Vagina (tissue), 2 donors: Measurements from ENCODE around the gene ANKRD33. TPM values are rescaled to one million over a fixed set of nuclear protein-coding genes. Genes with fewer than 3 reads are reported as not detected.

Experiments
- DNase-seq, 2 donors: peaks; one replicate each; pipeline ENCODE4 v3.0.0-alpha.2; 2017; ENCODE audit errors: extremely low spot score in 2 of 2
- H3K27ac ChIP-seq: fragments of 200-600 bp; sonication (generic); one replicate; pipeline ENCODE4 v1.5.1; 2019
- H3K27me3 ChIP-seq: fragments of 200-600 bp; sonication (generic); one replicate; pipeline ENCODE4 v1.5.1; 2019
- H3K36me3 ChIP-seq, 2 donors: fragments of 200-600 bp; sonication (generic); one replicate each; pipeline ENCODE4 v1.5.1; 2017 to 2019
- H3K4me1 ChIP-seq: fragments of 200-600 bp; sonication (generic); one replicate; pipeline ENCODE4 v1.5.1; 2019
- H3K4me3 ChIP-seq, 2 donors: fragments of 200-600 bp; sonication (generic); 1 replicate in 1 of 2; 2 replicates in 1 of 2; pipeline ENCODE4 v1.5.1; 2016 to 2019
- H3K9me3 ChIP-seq: fragments of 200-600 bp; sonication (generic); one replicate; pipeline ENCODE4 v1.5.1; 2019
- CTCF ChIP-seq, 3 experiments: fragments of 450-650 bp in 2 of 3; fragments of 200-600 bp in 1 of 3; sonication (generic) in 1 of 3; IDR thresholded peaks; one replicate each; pipeline ENCODE4 v1.5.1; 2017 to 2019; ENCODE audit warnings: antibody characterized with exemption in 3 of 3, mild to moderate bottlenecking in 2 of 3, moderate library complexity in 2 of 3
- POLR2A ChIP-seq, 2 donors: fragments of 450-650 bp; IDR thresholded peaks; one replicate each; pipeline ENCODE4 v1.6.1; 2017; ENCODE audit warnings: antibody characterized with exemption in 2 of 2, mild to moderate bottlenecking in 2 of 2, moderate library complexity in 2 of 2
- POLR2AphosphoS5 ChIP-seq, 2 donors: sonication (generic); formaldehyde crosslinking; IDR thresholded peaks; one replicate each; pipeline ENCODE4 v1.9.0; 2017; ENCODE audit warnings: antibody characterized with exemption in 2 of 2, mild to moderate bottlenecking in 2 of 2, low read depth in 1 of 2; ENCODE audit not compliant: insufficient read depth in 1 of 2
- intact Hi-C: fragments of 100-400 bp; cut with DNase I; formaldehyde crosslinking; loops from one replicate; pipeline ENCODE4 v1.15.1; 2023
- total RNA-seq: library from RNA; depleted of rRNA; stranded (reverse); fragments of >200 nt; gene quantifications from one replicate; pipeline ENCODE4 v1.2.3, GENCODE V29; 2016

ANKRD33 gene
- total RNA-seq, 1 donor from 2014 or later, result not detected

- H3K27ac ChIP-seq, result peak overlapping the region; percentile 66
- no peak for TF ChIP-seq POLR2AphosphoS5 (IDR thresholded peaks at IDR 0.05; ENCODE audit: insufficient read depth in 1 of 2, low read depth in 1 of 2)
- TF ChIP-seq POLR2A (IDR thresholded peaks at IDR 0.05), result no peak
- no peak for TF ChIP-seq CTCF (IDR thresholded peaks at IDR 0.05)
- H3K9me3 ChIP-seq, result no peaks in the 10 kb centered on the region
- intact Hi-C loops, result no loop called here
- H3K27me3 ChIP-seq, result no peaks in the 10 kb centered on the region
- no peaks in the 10 kb centered on the region for H3K36me3 ChIP-seq
- peak overlapping the region; percentile 4 to 22 for H3K4me3 ChIP-seq
- DNase-seq, result no peak
- peaks cover 26% of the 10 kb centered on the region for H3K4me1 ChIP-seq
Observed at GRCh38 chr12:51922762-51923505, 35.0 kb downstream of the ANKRD33 start.

GRCh38 chr12:51923506-51924365, 35.8 kb downstream of the ANKRD33 start:
- peak overlapping the region; percentile 66 for H3K27ac ChIP-seq
- H3K4me3 ChIP-seq, result peak overlapping the region; percentile 4 to 22
- no peaks in the 10 kb centered on the region for H3K27me3 ChIP-seq
- TF ChIP-seq POLR2A (IDR thresholded peaks at IDR 0.05) (no peak), POLR2AphosphoS5 (IDR thresholded peaks at IDR 0.05; ENCODE audit: insufficient read depth in 1 of 2, low read depth in 1 of 2) (peak in 1 of 2 donors; percentile 62), CTCF (IDR thresholded peaks at IDR 0.05) (peak; percentile 73 to 80 (median 78))
- intact Hi-C loops, result no loop called here
- H3K9me3 ChIP-seq, result no peaks in the 10 kb centered on the region
- peaks cover 25% of the 10 kb centered on the region for H3K4me1 ChIP-seq
- no peaks in the 10 kb centered on the region for H3K36me3 ChIP-seq
- peak in 1 of 2 donors; percentile 92 for DNase-seq

DNA sequence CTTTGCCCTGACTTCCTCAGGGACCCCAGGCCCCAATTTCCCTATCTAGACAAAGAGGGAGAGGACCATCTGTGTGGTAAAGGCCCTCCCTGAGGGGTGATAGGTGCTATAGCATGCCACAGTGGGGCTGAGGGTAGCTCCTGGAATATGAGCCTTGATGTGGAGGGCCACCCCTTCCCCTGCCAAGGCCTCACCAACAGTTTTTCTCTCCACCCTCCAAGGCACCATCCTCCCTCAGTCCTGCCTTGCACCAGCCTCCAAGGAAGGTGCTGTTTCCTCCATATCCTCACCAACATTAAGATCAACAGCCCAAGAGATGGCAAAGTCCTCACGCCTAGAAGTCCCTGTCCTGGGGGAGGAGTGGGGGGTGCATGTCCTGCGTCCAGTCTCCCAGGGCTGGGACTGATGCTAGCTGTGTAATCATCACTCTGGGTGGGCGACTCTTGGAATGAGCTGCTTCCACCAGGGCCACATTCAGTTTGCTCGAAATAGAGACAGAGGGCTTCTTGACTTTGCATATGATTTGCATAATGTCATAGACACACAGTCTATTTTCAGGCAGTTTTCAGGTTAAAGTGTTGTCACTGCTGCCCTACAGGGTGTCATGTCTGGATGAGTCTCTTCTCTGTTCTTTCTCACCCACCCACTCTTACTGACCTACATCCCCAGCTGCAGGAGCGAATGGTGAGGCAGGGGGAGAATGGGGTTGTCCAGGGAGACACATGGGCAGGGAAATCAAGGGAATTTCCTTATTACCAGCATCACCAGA, 36.8 kb downstream of the ANKRD33 start:
- H3K27ac ChIP-seq, result no peak overlapping the region
- no peak for DNase-seq
- H3K27me3 ChIP-seq, result no peaks in the 10 kb centered on the region
- intact Hi-C loops, result no loop called here
- TF ChIP-seq CTCF (IDR thresholded peaks at IDR 0.05) (no peak), POLR2AphosphoS5 (IDR thresholded peaks at IDR 0.05; ENCODE audit: insufficient read depth in 1 of 2, low read depth in 1 of 2) (no peak), POLR2A (IDR thresholded peaks at IDR 0.05) (no peak)
- H3K9me3 ChIP-seq, result no peaks in the 10 kb centered on the region
- H3K4me3 ChIP-seq, result no peak overlapping the region
- H3K4me1 ChIP-seq, result peaks cover 25% of the 10 kb centered on the region
- no peaks in the 10 kb centered on the region for H3K36me3 ChIP-seq

- Histone ChIP-seq H3K27me3 (no peaks in the 10 kb centered on the region), H3K9me3 (no peaks in the 10 kb centered on the region), H3K27ac (no peak overlapping the region), H3K4me1 (peaks cover 25% of the 10 kb centered on the region), H3K36me3 (no peaks in the 10 kb centered on the region), H3K4me3 (no peak overlapping the region)
- TF ChIP-seq POLR2AphosphoS5 (IDR thresholded peaks at IDR 0.05; ENCODE audit: insufficient read depth in 1 of 2, low read depth in 1 of 2) (no peak), CTCF (IDR thresholded peaks at IDR 0.05) (no peak), POLR2A (IDR thresholded peaks at IDR 0.05) (no peak)
- DNase-seq, result no peak
- intact Hi-C loops, result no loop called here
Observed at GRCh38 chr12:51925346-51926063, 37.6 kb downstream of the ANKRD33 start.
